Astrocyte (in vitro differentiated cells and primary cell): Measurements from ENCODE around the gene SDK1. TPM values are rescaled to one million over a fixed set of nuclear protein-coding genes. Genes with fewer than 3 reads are reported as not detected.

Experiments
- DNase-seq: peaks from one replicate; pipeline ENCODE4 v3.0.0-alpha.2; 2010; ENCODE audit warnings: low read depth
- FAIRE-seq: peaks from 2 replicates; lab custom pipeline; 2011; peaks lifted over from hg19 to GRCh38; lab: Jason Lieb, UNC
- H2AFZ ChIP-seq: 2 replicates; pipeline ENCODE4 v1.6.0; 2012; ENCODE audit warnings: low read depth, low read length, inconsistent platforms
- H3K27ac ChIP-seq: 2 replicates; pipeline ENCODE4 v1.5.1; 2011; ENCODE audit warnings: low read depth, low read length, inconsistent platforms
- H3K27me3 ChIP-seq: 2 replicates; pipeline ENCODE4 v1.6.0; 2011; ENCODE audit warnings: low read length, inconsistent platforms; ENCODE audit not compliant: insufficient read depth
- H3K36me3 ChIP-seq: 2 replicates; pipeline ENCODE4 v1.5.1; 2011; ENCODE audit warnings: low read length, inconsistent platforms; ENCODE audit not compliant: insufficient read depth
- H3K4me1 ChIP-seq: 2 replicates; pipeline ENCODE4 v1.5.1; 2011; ENCODE audit warnings: low read length, inconsistent platforms; ENCODE audit not compliant: insufficient read depth
- H3K4me2 ChIP-seq: 2 replicates; pipeline ENCODE4 v1.6.0; 2012; ENCODE audit warnings: low read length, inconsistent platforms
- H3K4me3 ChIP-seq: 2 replicates; pipeline ENCODE4 v1.5.1; 2011; ENCODE audit warnings: low read depth, mild to moderate bottlenecking, low read length, inconsistent platforms; ENCODE audit not compliant: insufficient read depth
- H3K79me2 ChIP-seq: 2 replicates; pipeline ENCODE4 v1.6.0; 2012; ENCODE audit warnings: mild to moderate bottlenecking, low read length, inconsistent platforms; ENCODE audit not compliant: insufficient read depth
- H3K9ac ChIP-seq: 2 replicates; pipeline ENCODE4 v1.6.0; 2012; ENCODE audit warnings: mild to moderate bottlenecking, low read length, inconsistent platforms
- H3K9me3 ChIP-seq: 2 replicates; pipeline ENCODE4 v1.5.1; 2012; ENCODE audit warnings: low read depth, mild to moderate bottlenecking, low read length, inconsistent platforms; ENCODE audit not compliant: insufficient read depth
- H4K20me1 ChIP-seq: 2 replicates; pipeline ENCODE4 v1.6.0; 2012; ENCODE audit warnings: low read length, inconsistent platforms; ENCODE audit not compliant: insufficient read depth
- H3K27ac Mint-ChIP-seq: one replicate; pipeline ENCODE4 v1.8.0; 2021; ENCODE audit warnings: mild to moderate bottlenecking, mixed read lengths; ENCODE audit not compliant: unreplicated experiment
- H3K27me3 Mint-ChIP-seq: one replicate; pipeline ENCODE4 v1.8.0; 2021; ENCODE audit warnings: low read depth, mixed read lengths; ENCODE audit not compliant: unreplicated experiment
- H3K36me3 Mint-ChIP-seq: one replicate; pipeline ENCODE4 v1.8.0; 2021; ENCODE audit warnings: low read depth, mixed read lengths; ENCODE audit not compliant: unreplicated experiment
- H3K4me1 Mint-ChIP-seq: one replicate; pipeline ENCODE4 v1.8.0; 2021; ENCODE audit warnings: low read depth, mixed read lengths; ENCODE audit not compliant: unreplicated experiment
- H3K4me3 Mint-ChIP-seq: one replicate; pipeline ENCODE4 v1.8.0; 2021; ENCODE audit warnings: mild to moderate bottlenecking, moderate library complexity, mixed read lengths; ENCODE audit not compliant: unreplicated experiment
- H3K9me3 Mint-ChIP-seq: one replicate; pipeline ENCODE4 v1.8.0; 2021; ENCODE audit warnings: mild to moderate bottlenecking, mixed read lengths; ENCODE audit not compliant: unreplicated experiment
- CTCF ChIP-seq: IDR thresholded peaks from 2 replicates; pipeline ENCODE4 v1.5.1; 2011; ENCODE audit warnings: low read depth, mild to moderate bottlenecking, inconsistent platforms, low read length, moderate library complexity; ENCODE audit not compliant: insufficient read depth
- EZH2 ChIP-seq: IDR thresholded peaks from 2 replicates; pipeline ENCODE4 v1.6.1; 2012; ENCODE audit warnings: mild to moderate bottlenecking, low read length, inconsistent platforms; ENCODE audit not compliant: insufficient read depth
- total RNA-seq: library from RNA; stranded (reverse); gene quantifications from 2 replicates; pipeline ENCODE4 v1.2.1, GENCODE V29; 2021

SDK1 gene
- total RNA-seq, 1 donor from 2014 or later, result 4.2 TPM

DNA sequence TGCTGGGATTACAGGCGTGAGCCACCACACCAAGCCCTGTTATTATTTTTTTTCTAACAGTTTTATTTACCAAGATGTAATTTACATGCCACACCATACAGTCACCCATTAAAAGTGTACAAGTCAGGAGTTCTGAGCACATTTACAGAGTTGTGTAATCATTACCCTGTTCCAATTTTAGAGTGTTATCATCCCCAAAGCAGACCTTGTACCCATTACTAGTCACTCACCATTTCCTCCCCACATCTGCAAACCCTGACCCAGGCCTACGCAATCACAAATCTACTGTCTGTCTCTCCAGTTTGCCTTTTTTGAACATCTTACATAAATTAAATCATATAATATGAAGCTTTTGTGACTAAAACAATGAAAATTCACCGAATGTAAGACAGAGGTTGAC is 978.2 kb downstream of the SDK1 start:
- Mint-ChIP-seq H3K4me3 (no peak overlapping the region), H3K27ac (no peak overlapping the region), H3K27me3 (peaks cover 2% of the 10 kb centered on the region), H3K36me3 (no peaks in the 10 kb centered on the region), H3K4me1 (no peaks in the 10 kb centered on the region), H3K9me3 (peaks cover 12% of the 10 kb centered on the region)
- Histone ChIP-seq H2AFZ (no peak overlapping the region), H3K4me2 (no peak overlapping the region), H3K27me3 (no peaks in the 10 kb centered on the region), H3K27ac (no peak overlapping the region), H3K9ac (no peak overlapping the region), H3K4me1 (no peaks in the 10 kb centered on the region), H3K9me3 (peaks cover 7% of the 10 kb centered on the region), H4K20me1 (no peaks in the 10 kb centered on the region), H3K4me3 (no peak overlapping the region), H3K36me3 (no peaks in the 10 kb centered on the region), H3K79me2 (no peaks in the 10 kb centered on the region)
- no peak for FAIRE-seq
- no peak for DNase-seq
- no peak for TF ChIP-seq EZH2
- no peak for TF ChIP-seq CTCF

- TF ChIP-seq CTCF (no peak), EZH2 (no peak)
- no peaks in the 10 kb centered on the region for H3K36me3 Mint-ChIP-seq
- Histone ChIP-seq H3K9ac (no peak overlapping the region), H3K4me3 (no peak overlapping the region), H3K9me3 (peaks cover 4% of the 10 kb centered on the region), H3K36me3 (no peaks in the 10 kb centered on the region), H3K79me2 (no peaks in the 10 kb centered on the region), H3K27ac (no peak overlapping the region), H3K27me3 (no peaks in the 10 kb centered on the region), H2AFZ (no peak overlapping the region), H3K4me2 (no peak overlapping the region), H3K4me1 (no peaks in the 10 kb centered on the region), H4K20me1 (no peaks in the 10 kb centered on the region)
- FAIRE-seq, result no peak
- H3K4me1 Mint-ChIP-seq, result no peaks in the 10 kb centered on the region
- H3K27me3 Mint-ChIP-seq, result peaks cover 2% of the 10 kb centered on the region
- no peak for DNase-seq
- no peak overlapping the region for H3K27ac Mint-ChIP-seq
- no peak overlapping the region for H3K4me3 Mint-ChIP-seq
- H3K9me3 Mint-ChIP-seq, result peaks cover 4% of the 10 kb centered on the region
Measured at GRCh38 chr7:4281231-4281993, 980.4 kb downstream of the SDK1 start.
